NCI-H2196 (cell line): Measurements from ENCODE around the gene IFI30.

ENCODE experiments used
- DNase-seq: peaks from one replicate; lab custom pipeline; 2025; ENCODE audit not compliant: unreplicated experiment; lab: John Stamatoyannopoulos, UW

IFI30 gene

DNA sequence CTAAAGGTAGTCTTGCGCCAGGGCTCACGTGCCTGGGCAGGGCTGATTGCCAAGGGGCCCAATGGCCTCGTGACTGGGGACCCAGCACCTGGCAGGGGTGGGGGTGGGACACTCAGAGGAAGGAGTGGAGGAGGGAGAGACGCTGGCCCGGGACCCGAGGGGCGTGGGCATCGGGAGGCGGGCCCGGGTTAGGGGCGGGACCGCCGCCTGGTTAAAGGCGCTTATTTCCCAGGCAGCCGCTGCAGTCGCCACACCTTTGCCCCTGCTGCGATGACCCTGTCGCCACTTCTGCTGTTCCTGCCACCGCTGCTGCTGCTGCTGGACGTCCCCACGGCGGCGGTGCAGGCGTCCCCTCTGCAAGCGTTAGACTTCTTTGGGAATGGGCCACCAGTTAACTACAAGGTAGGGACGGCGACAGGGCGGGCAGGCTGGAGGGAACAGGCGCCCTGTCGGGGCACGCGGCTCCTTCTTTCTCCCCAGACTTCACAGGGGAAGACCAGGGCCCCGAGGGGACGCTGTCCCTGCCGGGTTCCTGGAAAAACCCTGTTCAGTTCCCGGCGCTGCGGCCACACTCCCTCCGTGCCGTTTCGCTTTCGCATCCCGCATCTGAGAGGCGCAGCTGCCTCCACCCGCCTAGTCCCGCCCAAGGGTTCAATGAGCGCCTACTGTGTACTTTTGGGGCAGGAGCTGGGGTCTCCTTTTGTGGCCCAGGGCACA is at the start of gene IFI30:
Gene IFI30 (plus strand): TSS at position 242 of the 717 bp plus-strand sequence. CDS start 29 bp downstream, at position 271.
- peak; percentile 94 for DNase-seq

DNA sequence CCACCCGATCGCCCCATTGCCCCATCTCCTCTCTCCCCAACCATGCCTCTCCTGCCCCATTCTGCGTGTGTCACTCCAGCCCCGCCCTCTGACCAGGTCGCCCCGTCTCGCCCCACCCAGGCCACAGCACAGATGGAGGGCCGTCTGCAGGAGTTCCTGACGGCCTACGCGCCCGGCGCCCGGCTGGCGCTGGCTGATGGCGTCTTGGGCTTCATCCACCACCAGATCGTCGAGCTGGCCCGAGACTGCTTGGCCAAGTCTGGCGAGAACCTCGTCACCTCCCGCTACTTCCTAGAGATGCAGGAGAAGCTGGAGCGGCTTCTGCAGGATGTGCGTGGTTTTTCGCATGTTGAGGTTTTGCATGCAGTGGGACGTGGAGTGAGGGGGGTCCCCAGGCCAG is 49.8 kb upstream of the IFI30 start:
- DNase-seq = no peak

DNA sequence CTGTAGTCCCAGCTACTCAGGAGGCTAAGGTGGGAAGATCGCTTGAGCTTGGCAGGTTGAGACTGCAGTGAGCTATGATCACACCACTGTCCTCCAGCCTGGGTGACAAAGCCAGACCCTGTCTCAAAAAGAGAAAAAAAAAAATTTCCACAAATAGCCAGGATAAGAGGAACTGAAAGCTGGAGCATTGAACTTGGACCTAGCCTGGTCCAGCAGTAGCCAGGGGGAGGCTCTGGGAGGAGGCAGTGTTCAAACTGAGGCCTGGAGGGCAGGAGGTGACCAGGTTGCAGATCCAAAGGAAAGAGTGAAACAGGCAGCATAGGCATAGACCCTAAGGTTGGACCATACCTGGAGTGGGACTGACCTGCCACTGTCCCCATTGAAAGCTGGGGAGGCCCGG is 47.5 kb upstream of the IFI30 start:
- DNase-seq = no peak

DNA sequence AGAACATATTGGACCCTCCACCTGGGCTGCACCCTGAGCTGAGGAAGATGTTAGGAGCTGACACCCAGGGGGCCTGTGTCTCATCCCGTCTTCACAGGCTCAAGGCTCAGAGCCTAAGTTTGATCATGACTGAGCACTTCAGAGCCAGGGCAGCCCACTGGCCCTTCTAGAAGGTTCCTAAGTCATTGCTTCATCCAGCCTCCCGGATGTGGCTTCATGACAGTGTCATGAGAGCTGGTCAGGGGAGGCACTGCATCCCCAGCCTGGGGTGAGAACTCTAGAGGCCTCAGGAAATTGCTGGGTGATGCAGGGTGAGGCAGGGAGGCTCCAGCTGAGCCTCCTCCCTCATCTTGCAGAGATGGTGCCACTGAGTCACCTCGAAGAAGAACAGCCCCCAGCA is 45.6 kb upstream of the IFI30 start:
- DNase-seq = no peak

DNA sequence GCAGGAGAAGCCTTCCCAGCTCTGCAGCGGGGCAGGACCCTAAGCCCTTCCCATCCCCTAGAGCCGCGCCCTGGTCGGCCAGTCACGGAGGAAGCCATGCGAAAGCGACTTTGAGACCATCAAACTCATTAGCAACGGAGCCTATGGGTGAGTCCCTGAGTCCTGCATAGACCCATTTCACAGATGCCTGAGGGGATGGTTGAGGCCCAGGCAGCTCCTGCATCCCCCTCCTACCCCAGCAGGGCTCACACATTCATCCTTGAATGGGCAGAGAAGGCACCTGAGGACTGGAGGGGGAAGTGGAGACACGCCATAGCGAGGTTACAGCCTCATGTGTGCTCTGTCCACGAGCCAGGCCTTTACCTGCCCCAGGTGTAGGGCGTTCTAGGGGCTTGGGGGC is 44.8 kb upstream of the IFI30 start:
- DNase-seq = no peak

DNA sequence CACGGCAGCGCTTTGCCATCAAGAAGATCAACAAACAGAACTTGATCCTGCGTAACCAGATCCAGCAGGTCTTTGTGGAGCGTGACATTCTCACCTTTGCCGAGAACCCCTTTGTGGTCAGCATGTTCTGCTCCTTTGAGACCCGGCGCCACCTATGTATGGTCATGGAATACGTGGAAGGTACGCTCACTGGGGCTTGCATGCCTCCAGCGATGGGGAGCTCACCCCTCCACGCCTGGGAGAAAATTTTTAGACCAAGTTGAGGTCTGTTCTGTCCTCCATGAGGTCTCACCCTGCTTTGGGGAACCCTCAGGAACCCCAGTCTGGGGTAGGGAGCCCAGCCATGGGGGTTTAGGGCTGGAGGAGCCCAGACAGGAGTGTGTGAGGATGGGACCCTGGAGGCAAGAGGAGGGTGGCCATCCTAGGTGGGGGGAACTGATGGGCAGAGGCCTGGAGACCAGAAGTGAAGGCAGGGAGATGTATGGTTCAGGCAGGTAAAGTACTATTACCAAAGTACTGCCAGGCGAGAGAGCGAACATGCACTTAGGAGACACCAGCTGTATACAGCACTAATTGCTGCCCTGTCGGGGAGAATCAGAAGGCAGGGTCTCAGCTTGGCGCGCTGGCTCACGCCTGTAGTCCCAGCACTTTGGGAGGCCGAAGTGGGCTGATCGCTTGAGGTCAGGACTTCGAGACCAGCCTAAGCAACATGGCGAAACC is 42.9 kb upstream of the IFI30 start:
- DNase-seq = no peak

DNA sequence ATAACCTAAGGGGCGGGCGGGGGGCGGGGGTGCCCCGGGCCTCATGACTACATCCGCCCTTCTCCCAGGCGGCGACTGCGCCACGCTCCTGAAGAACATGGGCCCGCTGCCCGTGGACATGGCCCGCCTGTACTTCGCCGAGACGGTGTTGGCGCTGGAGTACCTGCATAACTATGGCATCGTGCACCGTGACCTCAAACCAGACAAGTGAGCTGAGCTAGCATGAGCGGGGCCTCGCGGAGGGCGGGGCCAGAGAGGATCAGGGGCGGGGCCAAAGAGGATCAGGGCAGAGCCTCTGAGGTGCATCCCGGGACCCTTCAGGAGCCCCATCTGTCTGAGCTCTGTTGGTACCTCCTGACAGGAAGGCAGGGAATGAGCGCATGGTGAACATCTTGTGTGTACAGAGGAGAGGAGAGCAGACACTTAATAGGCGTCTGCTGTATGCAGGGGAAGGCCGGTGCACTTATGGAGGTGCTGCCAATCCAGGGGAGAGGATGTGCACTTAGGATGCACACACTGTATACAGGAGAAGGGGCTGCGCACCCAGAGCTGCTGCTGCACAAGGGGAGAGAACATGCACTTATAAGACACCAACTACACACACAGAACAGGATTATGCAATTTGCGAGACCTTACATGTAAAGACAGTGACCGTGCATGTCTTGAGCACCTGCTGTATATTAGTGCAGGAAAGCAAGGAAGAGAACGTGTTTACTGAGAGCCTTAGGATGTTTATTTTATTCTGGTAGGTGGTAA is 41.6 kb upstream of the IFI30 start:
- DNase-seq = no peak

DNA sequence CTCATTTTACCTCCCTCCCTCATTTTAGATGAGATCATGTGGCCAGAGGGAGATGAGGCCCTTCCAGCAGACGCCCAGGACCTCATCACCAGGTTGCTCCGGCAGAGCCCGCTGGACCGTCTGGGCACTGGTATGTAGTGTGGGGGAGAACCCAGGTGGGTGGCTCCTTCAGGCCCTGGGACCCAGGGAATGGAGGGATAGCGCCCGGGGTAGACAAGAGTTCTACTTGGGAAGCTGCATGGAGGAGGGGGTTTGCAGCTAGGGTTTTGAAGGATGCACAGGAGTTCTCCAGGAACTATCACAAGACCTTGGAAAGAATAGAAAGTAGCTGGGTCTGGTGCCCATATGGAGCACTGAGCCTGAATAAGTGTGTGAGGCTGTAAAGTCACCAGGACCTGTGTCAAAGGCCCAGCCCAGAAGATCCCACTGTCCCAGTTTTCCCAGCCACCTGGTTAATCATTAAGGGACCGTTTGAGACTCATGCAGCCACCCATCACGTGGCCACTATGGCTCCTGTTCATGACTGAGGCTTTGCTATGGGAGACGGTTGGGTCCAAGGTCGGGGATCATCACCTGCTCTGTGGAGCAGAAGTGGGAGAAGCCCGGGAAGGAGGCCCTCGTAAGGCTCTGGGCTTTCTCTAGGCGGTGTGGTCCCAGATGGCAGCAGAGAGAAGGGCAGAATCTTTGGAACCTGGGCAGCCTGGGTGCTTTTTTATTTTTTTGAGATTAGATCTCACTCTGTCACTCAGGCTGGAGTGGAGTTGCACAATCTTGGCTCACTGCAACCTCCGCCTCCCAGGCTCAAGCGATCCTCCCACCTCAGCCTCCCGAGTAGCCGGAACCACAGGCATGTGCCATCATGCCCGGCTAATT is 37.7 kb upstream of the IFI30 start:
- DNase-seq = no peak

DNA sequence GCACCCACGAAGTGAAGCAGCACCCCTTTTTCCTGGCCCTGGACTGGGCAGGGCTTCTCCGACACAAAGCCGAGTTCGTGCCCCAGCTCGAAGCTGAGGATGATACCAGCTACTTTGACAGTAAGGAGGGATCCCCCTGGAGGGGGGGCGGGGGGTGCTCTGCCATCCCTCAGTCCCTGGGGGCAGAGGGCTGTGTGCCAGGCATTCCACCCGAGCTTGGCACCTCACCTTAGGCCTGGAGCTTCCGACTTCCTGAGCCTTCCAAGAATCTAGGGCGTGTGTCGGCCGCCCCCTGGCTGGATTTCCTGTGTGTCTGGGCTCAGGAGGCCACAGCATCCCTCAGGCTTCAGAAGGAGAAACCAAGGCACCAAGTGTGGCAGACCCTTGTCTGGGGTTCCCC is 36.4 kb upstream of the IFI30 start:
- no peak for DNase-seq

DNA sequence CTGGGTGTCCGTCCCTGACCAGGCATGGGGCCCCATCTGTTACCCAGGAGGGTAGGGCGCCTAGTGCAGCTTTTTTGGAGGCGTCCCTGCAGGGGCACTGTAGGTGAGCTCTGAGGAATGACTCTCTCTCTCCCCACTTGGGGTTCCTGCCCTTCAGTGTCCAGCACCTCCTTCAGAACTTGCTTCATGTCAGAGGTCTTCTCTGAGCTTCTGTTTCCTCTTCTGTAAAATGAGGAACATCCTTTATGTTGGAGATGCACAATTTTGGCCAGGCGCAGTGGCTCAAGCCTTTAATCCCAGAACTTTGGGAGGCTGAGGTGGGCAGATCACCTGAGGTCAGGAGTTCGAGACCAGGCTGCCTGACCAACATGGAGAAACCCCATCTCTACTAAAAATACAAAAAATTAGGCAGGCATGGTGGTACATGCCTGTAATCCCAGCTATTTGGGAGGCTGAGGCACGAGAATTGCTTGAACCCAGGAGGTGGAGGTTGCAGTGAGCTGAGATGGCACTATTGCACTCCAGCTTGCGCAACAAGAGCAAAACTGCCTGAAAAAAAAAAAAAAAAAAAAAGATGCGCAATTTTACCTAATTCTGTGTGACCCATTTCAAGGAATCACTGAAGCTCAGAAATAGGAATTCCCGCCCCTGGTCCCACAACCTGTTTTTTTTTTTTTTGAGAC is 35.8 kb upstream of the IFI30 start:
- DNase-seq = no peak

DNA sequence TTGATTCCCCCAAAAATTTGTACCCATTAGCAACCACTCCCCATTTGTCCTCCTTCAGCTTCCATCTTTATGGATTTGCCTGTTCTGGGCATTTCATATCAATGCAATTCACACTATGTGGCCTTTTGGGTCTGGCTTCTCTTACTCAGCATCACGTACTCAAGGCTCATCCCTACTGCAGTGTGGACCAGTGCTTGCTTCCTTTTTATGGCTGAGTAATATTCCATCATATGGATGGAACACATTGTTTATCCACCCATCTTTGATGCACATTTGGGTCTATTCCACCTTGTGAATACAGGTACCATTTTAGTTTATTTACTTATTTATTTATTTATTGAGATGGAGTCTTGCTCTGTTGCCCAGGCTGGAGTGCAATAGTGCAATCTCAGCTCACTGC is 33.1 kb upstream of the IFI30 start:
- DNase-seq = no peak

DNA sequence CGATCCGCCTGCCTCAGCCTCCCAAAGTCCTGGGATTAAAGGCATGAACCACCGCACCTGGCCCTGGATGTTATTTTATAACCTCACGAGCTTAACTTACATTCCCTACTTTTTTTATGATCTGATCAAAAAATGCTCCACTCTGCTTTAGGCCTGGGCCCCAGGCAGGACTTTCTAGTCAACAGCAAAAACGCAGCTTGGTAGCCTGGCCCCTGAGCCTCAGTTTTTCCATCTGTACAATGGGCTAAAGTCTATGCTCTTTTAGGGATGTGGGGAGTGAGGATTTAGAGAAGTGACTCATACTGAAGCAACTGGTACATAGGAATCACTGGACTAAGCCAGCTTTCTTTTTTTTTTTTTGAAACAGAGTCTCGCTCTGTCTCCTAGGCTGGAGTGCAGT is 32.6 kb upstream of the IFI30 start:
- DNase-seq = no peak

DNA sequence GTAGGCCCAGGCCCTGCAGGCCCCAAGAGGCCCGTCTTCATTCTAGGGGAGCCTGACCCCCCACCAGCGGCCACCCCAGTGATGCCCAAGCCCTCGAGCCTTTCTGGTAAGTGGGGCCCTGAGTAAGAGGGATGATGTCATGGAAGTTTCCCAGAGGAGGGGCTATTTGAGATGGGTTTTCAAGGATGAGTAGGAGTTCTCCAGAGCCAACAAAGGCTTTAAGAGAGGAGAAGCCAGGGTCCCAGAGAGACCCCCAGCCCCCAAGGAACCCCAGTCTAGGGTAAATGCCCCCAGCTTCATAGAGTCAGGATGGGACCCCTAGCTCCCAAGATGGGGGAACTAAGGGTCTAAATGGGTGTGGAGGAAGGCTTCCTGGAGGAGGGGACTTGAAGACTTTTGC is 29.7 kb upstream of the IFI30 start:
- DNase-seq = no peak

DNA sequence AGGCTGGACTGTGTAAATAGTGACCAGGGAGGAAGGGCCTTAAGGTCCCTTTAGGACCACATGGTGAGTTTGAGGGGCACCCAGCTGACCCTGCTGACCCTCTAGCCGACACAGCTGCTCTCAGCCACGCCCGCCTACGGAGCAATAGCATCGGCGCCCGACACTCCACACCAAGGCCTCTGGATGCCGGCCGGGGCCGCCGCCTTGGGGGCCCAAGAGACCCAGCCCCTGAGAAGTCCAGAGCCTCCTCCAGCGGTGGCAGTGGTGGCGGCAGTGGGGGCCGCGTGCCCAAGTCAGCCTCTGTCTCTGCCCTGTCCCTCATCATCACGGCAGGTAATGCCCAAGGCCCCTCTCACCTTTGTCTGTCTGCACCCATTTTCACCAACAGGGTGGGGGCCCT is 29.3 kb upstream of the IFI30 start:
- no peak for DNase-seq

DNA sequence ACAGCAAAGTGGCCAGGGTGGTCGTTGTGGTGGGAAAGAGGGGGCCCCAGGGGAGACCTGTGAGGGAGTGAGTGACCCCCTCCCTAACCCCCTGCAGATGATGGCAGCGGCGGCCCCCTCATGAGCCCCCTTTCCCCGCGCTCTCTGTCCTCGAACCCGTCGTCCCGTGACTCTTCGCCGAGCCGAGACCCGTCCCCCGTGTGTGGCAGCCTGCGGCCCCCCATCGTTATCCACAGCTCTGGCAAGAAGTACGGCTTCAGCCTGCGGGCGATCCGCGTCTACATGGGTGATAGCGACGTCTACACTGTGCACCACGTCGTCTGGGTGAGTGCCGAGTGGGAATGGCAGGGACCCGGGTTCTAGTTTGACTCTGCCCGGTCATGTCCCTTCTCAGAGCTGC is 28.7 kb upstream of the IFI30 start:
- no peak for DNase-seq

DNA sequence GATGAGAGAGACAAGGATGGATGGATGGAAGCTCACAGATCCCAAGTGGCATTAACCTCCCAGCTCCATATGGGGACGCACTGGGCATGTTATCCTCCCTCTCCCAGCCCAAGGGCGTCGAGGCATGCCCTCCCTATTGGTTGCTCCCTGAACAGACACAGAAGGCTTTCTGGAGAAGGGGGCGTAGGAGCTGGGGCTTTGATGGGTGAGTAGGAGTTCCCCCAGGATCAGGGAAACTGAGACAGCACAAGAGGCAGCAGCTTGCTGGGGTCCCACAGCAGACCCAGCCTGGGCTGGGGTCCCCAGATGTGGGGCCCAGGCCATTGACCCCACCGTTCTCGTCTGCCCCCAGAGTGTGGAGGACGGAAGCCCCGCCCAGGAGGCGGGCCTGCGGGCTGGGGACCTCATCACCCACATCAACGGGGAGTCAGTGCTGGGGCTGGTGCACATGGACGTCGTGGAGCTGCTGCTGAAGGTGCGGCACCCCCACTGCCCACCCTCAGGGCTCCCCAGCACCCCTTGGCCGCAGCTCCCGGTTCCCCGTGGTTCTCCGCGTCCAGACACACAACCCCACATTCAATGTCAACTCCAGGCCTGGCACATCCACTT is 28.1 kb upstream of the IFI30 start:
- no peak for DNase-seq

DNA sequence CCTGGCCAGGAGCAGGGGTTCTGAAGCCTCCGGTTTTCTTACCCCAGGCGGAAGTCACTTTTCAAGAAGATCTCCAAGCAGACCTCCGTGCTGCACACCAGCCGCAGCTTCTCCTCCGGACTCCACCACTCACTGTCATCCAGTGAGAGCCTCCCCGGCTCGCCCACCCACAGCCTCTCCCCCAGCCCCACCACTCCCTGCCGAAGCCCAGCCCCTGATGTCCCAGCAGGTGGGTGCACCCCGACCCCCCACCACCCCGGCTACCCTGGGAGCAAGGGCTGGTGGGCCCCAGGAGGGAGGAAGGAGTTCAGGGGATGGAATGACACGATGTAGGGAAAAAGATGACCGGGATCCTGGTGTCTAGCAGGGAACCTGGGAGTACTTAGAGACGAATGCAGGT is 26.2 kb upstream of the IFI30 start:
- DNase-seq = no peak

DNA sequence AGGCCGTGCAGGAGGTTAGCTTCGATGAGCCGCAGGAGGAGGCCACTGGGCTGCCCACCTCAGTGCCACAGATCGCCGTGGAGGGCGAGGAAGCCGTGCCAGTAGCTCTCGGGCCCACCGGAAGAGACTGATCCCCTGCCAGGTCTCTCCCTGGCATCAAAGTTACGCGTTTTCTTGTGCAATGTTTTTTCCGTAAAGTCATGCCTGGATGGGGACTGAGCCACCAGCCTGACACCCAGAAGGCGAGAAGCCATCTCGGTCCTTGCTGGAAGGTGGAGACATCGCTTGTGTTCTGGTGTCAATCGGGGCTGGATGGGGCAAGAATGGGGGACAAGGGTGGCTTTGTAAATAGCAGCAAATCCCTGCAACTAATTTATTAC is 24.0 kb upstream of the IFI30 start:
- DNase-seq = no peak

DNA sequence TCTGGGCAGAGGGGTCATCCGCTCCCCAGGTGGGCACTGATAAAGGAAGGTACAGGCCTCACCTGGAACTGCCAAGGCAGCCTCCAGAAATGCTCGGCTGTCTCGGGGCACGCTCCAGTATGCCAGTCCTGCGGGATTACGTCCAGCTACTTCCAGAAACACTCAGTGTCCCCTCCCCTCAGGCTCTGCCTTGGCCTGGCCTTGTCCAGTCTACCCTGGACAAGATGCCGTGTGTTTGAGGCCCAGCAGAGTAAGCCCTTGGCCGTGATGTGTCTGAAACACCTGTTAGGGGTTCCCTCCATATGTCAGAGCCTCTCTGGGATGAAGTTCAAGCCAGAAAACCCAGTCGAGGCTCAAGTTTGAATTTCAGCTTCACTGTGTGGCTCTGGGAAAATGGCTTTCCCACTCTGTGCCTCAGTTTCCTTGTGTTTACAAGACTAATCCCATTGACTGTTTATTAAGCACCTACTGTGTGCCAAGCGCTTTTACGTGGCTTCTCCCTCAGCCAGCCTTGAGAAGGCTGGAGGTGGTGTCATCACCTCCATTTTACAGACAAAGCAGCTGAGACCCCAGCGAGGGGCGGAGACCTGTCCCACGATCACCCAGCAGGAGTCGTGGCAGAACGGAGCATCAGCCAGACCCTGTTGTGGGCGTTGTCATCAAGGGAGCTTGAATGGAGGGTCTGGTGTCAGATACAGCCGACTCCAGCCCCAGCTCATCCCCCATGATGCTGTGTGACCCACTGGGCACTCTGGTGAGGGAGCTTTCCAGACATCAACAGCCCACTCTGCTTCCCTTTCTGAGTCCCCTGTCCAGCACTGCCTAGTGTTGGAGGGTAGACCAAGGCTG is 22.6 kb upstream of the IFI30 start:
- no peak for DNase-seq
